Esophagus muscularis mucosa (tissue), 4 donors: ENCODE measurements around the gene METTL16. TPM values are rescaled to one million over a fixed set of nuclear protein-coding genes. Genes with fewer than 3 reads are reported as not detected.

Experiments
- DNase-seq: peaks from one replicate; pipeline ENCODE4 v3.0.0-alpha.2; 2017; ENCODE audit errors: extremely low spot score
- H3K27ac ChIP-seq, 4 donors: fragments of 200-600 bp; sonication (generic); replicated peaks in 1 of 4; 1 replicate in 3 of 4; 2 replicates in 1 of 4; pipeline ENCODE4 v1.5.1; 2016 to 2019; ENCODE audit warnings: mild to moderate bottlenecking in 1 of 4
- H3K27me3 ChIP-seq, 4 donors: fragments of 200-600 bp; sonication (generic); one replicate each; pipeline versions ENCODE4 v1.5.1 to v1.6.0; 2016 to 2019
- H3K36me3 ChIP-seq, 4 donors: fragments of 200-600 bp; sonication (generic); one replicate each; pipeline ENCODE4 v1.5.1; 2016 to 2019
- H3K4me1 ChIP-seq, 4 donors: fragments of 200-600 bp; sonication (generic); one replicate each; pipeline ENCODE4 v1.5.1; 2016 to 2019
- H3K4me3 ChIP-seq, 4 donors: fragments of 200-600 bp; sonication (generic); 1 replicate in 2 of 4; 2 replicates in 2 of 4; pipeline ENCODE4 v1.5.1; 2016 to 2019; ENCODE audit warnings: mild to moderate bottlenecking in 4 of 4, moderate library complexity in 1 of 4
- H3K9me3 ChIP-seq, 4 donors: fragments of 200-600 bp; sonication (generic); 1 replicate in 3 of 4; 2 replicates in 1 of 4; pipeline ENCODE4 v1.5.1; 2016 to 2019
- CTCF ChIP-seq, 3 experiments: fragments of 200-600 bp in 2 of 3; fragments of 450-650 bp in 1 of 3; sonication (generic) in 2 of 3; IDR thresholded peaks; one replicate each; pipeline ENCODE4 v1.5.1; 2017 to 2019; ENCODE audit warnings: antibody characterized with exemption in 3 of 3, mild to moderate bottlenecking in 2 of 3, moderate library complexity in 1 of 3
- EP300 ChIP-seq: sonication (generic); formaldehyde crosslinking; IDR thresholded peaks from one replicate; pipeline ENCODE4 v1.6.1; 2017; ENCODE audit warnings: antibody characterized with exemption
- POLR2A ChIP-seq: fragments of 450-650 bp; IDR thresholded peaks from one replicate; pipeline ENCODE4 v1.6.1; 2017; ENCODE audit warnings: antibody characterized with exemption, moderate library complexity, mild to moderate bottlenecking, low read depth
- POLR2AphosphoS5 ChIP-seq, 2 donors: sonication (generic); formaldehyde crosslinking; IDR thresholded peaks; one replicate each; pipeline ENCODE4 v1.6.1; 2017; ENCODE audit warnings: antibody characterized with exemption in 2 of 2
- WGBS: methylation state at CpG from one replicate; pipeline ENCODE4 v1.1.5; 2018; 5-methylcytosine and 5-hydroxymethylcytosine counted together
- intact Hi-C: fragments of 100-400 bp; cut with DNase I; formaldehyde crosslinking; loops from one replicate; pipeline ENCODE4 v1.15.1; 2023
- total RNA-seq, 4 donors: library from RNA; depleted of rRNA; stranded (reverse); fragments of >200 nt; gene quantifications; one replicate each; pipeline versions ENCODE4 v1.1.0 to v1.2.1, GENCODE V29; 2016

Gene METTL16
- total RNA-seq, 4 donors from 2014 or later = 18.9 to 28.8 (median 24.5) TPM

GRCh38 chr17:2455956-2456355, 55.7 kb downstream of the METTL16 start:
- Histone ChIP-seq H3K27me3 (no peaks in the 10 kb centered on the region), H3K36me3 (peaks cover 0 to 57% (median 36%) of the 10 kb centered on the region in 4 donors), H3K9me3 (no peaks in the 10 kb centered on the region), H3K4me1 (peaks cover 0 to 14% (median 10%) of the 10 kb centered on the region in 4 donors), H3K4me3 (no peak overlapping the region), H3K27ac (no peak overlapping the region)
- DNase-seq = no peak
- intact Hi-C loops = no loop called here
- TF ChIP-seq POLR2AphosphoS5 (IDR thresholded peaks at IDR 0.05) = no peak
- TF ChIP-seq CTCF (IDR thresholded peaks at IDR 0.05) = no peak
- no peak for TF ChIP-seq POLR2A
- no peak for TF ChIP-seq EP300
- 97% methylated on average over 3 of the region's 3 CpGs for WGBS

GRCh38 chr17:2453866-2454265, 57.8 kb downstream of the METTL16 start:
- Histone ChIP-seq H3K9me3 (no peaks in the 10 kb centered on the region), H3K36me3 (peaks cover 0 to 38% (median 21%) of the 10 kb centered on the region in 4 donors), H3K4me3 (no peak overlapping the region), H3K27ac (no peak overlapping the region), H3K27me3 (no peaks in the 10 kb centered on the region), H3K4me1 (peaks cover 0 to 3% (median 2%) of the 10 kb centered on the region in 4 donors)
- WGBS = 90% methylated on average over 3 of the region's 3 CpGs
- DNase-seq = no peak
- intact Hi-C loops = no loop called here
- TF ChIP-seq CTCF (IDR thresholded peaks at IDR 0.05) (no peak), EP300 (no peak), POLR2A (no peak), POLR2AphosphoS5 (IDR thresholded peaks at IDR 0.05) (no peak)

GRCh38 chr17:2453325-2453724, 58.4 kb downstream of the METTL16 start:
- DNase-seq = no peak
- Histone ChIP-seq H3K27me3 (no peaks in the 10 kb centered on the region), H3K4me1 (no peaks in the 10 kb centered on the region), H3K4me3 (no peak overlapping the region), H3K36me3 (peaks cover 0 to 33% (median 18%) of the 10 kb centered on the region in 4 donors), H3K27ac (no peak overlapping the region), H3K9me3 (no peaks in the 10 kb centered on the region)
- no peak for TF ChIP-seq POLR2AphosphoS5 (IDR thresholded peaks at IDR 0.05)
- no peak for TF ChIP-seq POLR2A
- TF ChIP-seq CTCF (IDR thresholded peaks at IDR 0.05) = no peak
- TF ChIP-seq EP300 = no peak
- WGBS = 88% methylated on average over 6 of the region's 6 CpGs
- intact Hi-C loops = no loop called here

- no peaks in the 10 kb centered on the region for H3K9me3 ChIP-seq
- H3K4me1 ChIP-seq = no peaks in the 10 kb centered on the region
- H3K4me3 ChIP-seq = no peak overlapping the region
- TF ChIP-seq CTCF (IDR thresholded peaks at IDR 0.05) = no peak
- no peak for TF ChIP-seq EP300
- TF ChIP-seq POLR2AphosphoS5 (IDR thresholded peaks at IDR 0.05) = no peak
- TF ChIP-seq POLR2A = no peak
- intact Hi-C loops = no loop called here
- H3K27ac ChIP-seq = no peak overlapping the region
- 88% methylated on average over 6 of the region's 6 CpGs for WGBS
- DNase-seq = no peak
- H3K27me3 ChIP-seq = no peaks in the 10 kb centered on the region
- peaks cover 0 to 26% (median 14%) of the 10 kb centered on the region in 4 donors for H3K36me3 ChIP-seq
Observed at GRCh38 chr17:2452216-2452750, 59.4 kb downstream of the METTL16 start.
